HEK293 (cell line): ENCODE data around the gene ITGB1.

Experiments
- GLIS2 ChIP-seq: fragments of 450-650 bp; formaldehyde crosslinking; IDR thresholded peaks from 2 replicates; pipeline ENCODE4 v1.5.1; 2016; ENCODE audit warnings: missing biosample characterization, missing genetic modification characterization
- KLF17 ChIP-seq: fragments of 450-650 bp; formaldehyde crosslinking; IDR thresholded peaks from 2 replicates; pipeline ENCODE4 v1.5.1; 2016; ENCODE audit warnings: missing biosample characterization, missing genetic modification characterization
- OSR2 ChIP-seq: fragments of 450-650 bp; formaldehyde crosslinking; IDR thresholded peaks from 2 replicates; pipeline ENCODE4 v1.5.1; 2016; ENCODE audit warnings: missing biosample characterization, missing genetic modification characterization
- OVOL3 ChIP-seq: fragments of 450-650 bp; formaldehyde crosslinking; IDR thresholded peaks from 2 replicates; pipeline ENCODE4 v1.5.1; 2016; ENCODE audit warnings: missing biosample characterization, missing genetic modification characterization
- PATZ1 ChIP-seq: fragments of 450-650 bp; formaldehyde crosslinking; IDR thresholded peaks from 2 replicates; pipeline ENCODE4 v1.5.1; 2016; ENCODE audit warnings: missing biosample characterization, missing genetic modification characterization
- PRDM6 ChIP-seq: fragments of 450-650 bp; formaldehyde crosslinking; IDR thresholded peaks from 2 replicates; pipeline ENCODE4 v1.5.1; 2017; ENCODE audit warnings: missing biosample characterization, missing genetic modification characterization
- RBAK ChIP-seq: fragments of 450-650 bp; formaldehyde crosslinking; IDR thresholded peaks from 2 replicates; pipeline ENCODE4 v1.5.1; 2016; ENCODE audit warnings: missing biosample characterization, missing genetic modification characterization
- SP2 ChIP-seq: fragments of 450-650 bp; formaldehyde crosslinking; IDR thresholded peaks from 2 replicates; pipeline ENCODE4 v1.5.1; 2016; ENCODE audit warnings: missing biosample characterization, missing genetic modification characterization
- YY2 ChIP-seq: fragments of 450-650 bp; formaldehyde crosslinking; IDR thresholded peaks from 2 replicates; pipeline ENCODE4 v1.5.1; 2016; ENCODE audit warnings: missing biosample characterization, missing genetic modification characterization
- ZBTB17 ChIP-seq: fragments of 450-650 bp; formaldehyde crosslinking; IDR thresholded peaks from 2 replicates; pipeline ENCODE4 v1.5.1; 2016; ENCODE audit warnings: missing biosample characterization, missing genetic modification characterization
- ZFP37 ChIP-seq: fragments of 450-650 bp; formaldehyde crosslinking; IDR thresholded peaks from 2 replicates; pipeline ENCODE4 v1.5.1; 2016; ENCODE audit warnings: missing biosample characterization, missing genetic modification characterization
- ZIC2 ChIP-seq: fragments of 450-650 bp; formaldehyde crosslinking; IDR thresholded peaks from 2 replicates; pipeline ENCODE4 v1.5.1; 2016; ENCODE audit warnings: missing biosample characterization, missing genetic modification characterization
- ZNF169 ChIP-seq: fragments of 450-650 bp; formaldehyde crosslinking; IDR thresholded peaks from 2 replicates; pipeline ENCODE4 v1.5.1; 2016; ENCODE audit warnings: missing biosample characterization, missing genetic modification characterization
- ZNF2 ChIP-seq: fragments of 450-650 bp; formaldehyde crosslinking; IDR thresholded peaks from 2 replicates; pipeline ENCODE4 v1.5.1; 2016; ENCODE audit warnings: missing biosample characterization, missing genetic modification characterization
- ZNF223 ChIP-seq: fragments of 450-650 bp; formaldehyde crosslinking; IDR thresholded peaks from 2 replicates; pipeline ENCODE4 v1.5.1; 2016; ENCODE audit warnings: missing biosample characterization, missing genetic modification characterization
- ZNF501 ChIP-seq: fragments of 450-650 bp; formaldehyde crosslinking; IDR thresholded peaks from 2 replicates; pipeline ENCODE4 v1.5.1; 2016; ENCODE audit warnings: missing biosample characterization, missing genetic modification characterization
- ZNF544 ChIP-seq: fragments of 450-650 bp; formaldehyde crosslinking; IDR thresholded peaks from 2 replicates; pipeline ENCODE4 v1.5.0; 2017; ENCODE audit warnings: missing biosample characterization, missing genetic modification characterization
- ZNF561 ChIP-seq: fragments of 450-650 bp; IDR thresholded peaks from 2 replicates; pipeline ENCODE4 v1.5.1; 2018; ENCODE audit warnings: missing biosample characterization, missing genetic modification characterization, borderline replicate concordance
- ZNF571 ChIP-seq: fragments of 450-650 bp; formaldehyde crosslinking; IDR thresholded peaks from 2 replicates; pipeline ENCODE4 v1.5.0; 2017; ENCODE audit warnings: missing biosample characterization, missing genetic modification characterization
- ZNF610 ChIP-seq: fragments of 450-650 bp; formaldehyde crosslinking; IDR thresholded peaks from 2 replicates; pipeline ENCODE4 v1.5.1; 2016; ENCODE audit warnings: missing biosample characterization, missing genetic modification characterization, borderline replicate concordance
- ZNF629 ChIP-seq: fragments of 450-650 bp; formaldehyde crosslinking; IDR thresholded peaks from 2 replicates; pipeline ENCODE4 v1.5.1; 2017; ENCODE audit warnings: missing biosample characterization, missing genetic modification characterization
- ZNF747 ChIP-seq: fragments of 450-650 bp; formaldehyde crosslinking; IDR thresholded peaks from 2 replicates; pipeline ENCODE4 v1.5.1; 2016; ENCODE audit warnings: missing biosample characterization, missing genetic modification characterization
- ZNF830 ChIP-seq: fragments of 450-650 bp; IDR thresholded peaks from 2 replicates; pipeline ENCODE4 v1.5.0; 2018; ENCODE audit warnings: missing biosample characterization, missing genetic modification characterization, low read depth, mild to moderate bottlenecking, moderate library complexity
- ZSCAN16 ChIP-seq: fragments of 450-650 bp; formaldehyde crosslinking; IDR thresholded peaks from 2 replicates; pipeline ENCODE4 v1.5.1; 2016; ENCODE audit warnings: missing biosample characterization, missing genetic modification characterization
- ZSCAN30 ChIP-seq: fragments of 450-650 bp; IDR thresholded peaks from 2 replicates; pipeline ENCODE4 v1.5.1; 2018; ENCODE audit warnings: missing biosample characterization, mild to moderate bottlenecking, missing genetic modification characterization, moderate library complexity
- TF ChIP-seq, protein P1 (sequence below): fragments of 450-650 bp; formaldehyde crosslinking; IDR thresholded peaks from 2 replicates; pipeline ENCODE4 v1.5.1; 2016; ENCODE audit warnings: missing biosample characterization, missing genetic modification characterization
- TF ChIP-seq, protein P2 (sequence below): sonication (generic); formaldehyde crosslinking; IDR thresholded peaks from 2 replicates; pipeline ENCODE4 v1.8.1; 2022; ENCODE audit warnings: mild to moderate bottlenecking, moderate library complexity, missing genetic modification reagents
- TF ChIP-seq, protein P3 (sequence below): fragments of 450-650 bp; formaldehyde crosslinking; IDR thresholded peaks from 2 replicates; pipeline ENCODE4 v1.5.1; 2016; ENCODE audit warnings: missing biosample characterization, missing genetic modification characterization

Gene ITGB1

GRCh38 chr10:32980558-32981468 is 22.8 kb upstream of the ITGB1 start (continued):
- TF ChIP-seq GLIS2, result peak; percentile 98
- peak; percentile 99 for TF ChIP-seq ZBTB17 (tag by site-specific recombination)
- no peak for TF ChIP-seq ZNF169 (tag by site-specific recombination)
- TF ChIP-seq ZNF501 (tag by site-specific recombination), result peak; percentile 83
- TF ChIP-seq, protein P1, sequence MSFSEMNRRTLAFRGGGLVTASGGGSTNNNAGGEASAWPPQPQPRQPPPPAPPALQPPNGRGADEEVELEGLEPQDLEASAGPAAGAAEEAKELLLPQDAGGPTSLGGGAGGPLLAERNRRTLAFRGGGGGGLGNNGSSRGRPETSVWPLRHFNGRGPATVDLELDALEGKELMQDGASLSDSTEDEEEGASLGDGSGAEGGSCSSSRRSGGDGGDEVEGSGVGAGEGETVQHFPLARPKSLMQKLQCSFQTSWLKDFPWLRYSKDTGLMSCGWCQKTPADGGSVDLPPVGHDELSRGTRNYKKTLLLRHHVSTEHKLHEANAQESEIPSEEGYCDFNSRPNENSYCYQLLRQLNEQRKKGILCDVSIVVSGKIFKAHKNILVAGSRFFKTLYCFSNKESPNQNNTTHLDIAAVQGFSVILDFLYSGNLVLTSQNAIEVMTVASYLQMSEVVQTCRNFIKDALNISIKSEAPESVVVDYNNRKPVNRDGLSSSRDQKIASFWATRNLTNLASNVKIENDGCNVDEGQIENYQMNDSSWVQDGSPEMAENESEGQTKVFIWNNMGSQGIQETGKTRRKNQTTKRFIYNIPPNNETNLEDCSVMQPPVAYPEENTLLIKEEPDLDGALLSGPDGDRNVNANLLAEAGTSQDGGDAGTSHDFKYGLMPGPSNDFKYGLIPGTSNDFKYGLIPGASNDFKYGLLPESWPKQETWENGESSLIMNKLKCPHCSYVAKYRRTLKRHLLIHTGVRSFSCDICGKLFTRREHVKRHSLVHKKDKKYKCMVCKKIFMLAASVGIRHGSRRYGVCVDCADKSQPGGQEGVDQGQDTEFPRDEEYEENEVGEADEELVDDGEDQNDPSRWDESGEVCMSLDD (tag by site-specific recombination), result no peak
- TF ChIP-seq, protein P2, sequence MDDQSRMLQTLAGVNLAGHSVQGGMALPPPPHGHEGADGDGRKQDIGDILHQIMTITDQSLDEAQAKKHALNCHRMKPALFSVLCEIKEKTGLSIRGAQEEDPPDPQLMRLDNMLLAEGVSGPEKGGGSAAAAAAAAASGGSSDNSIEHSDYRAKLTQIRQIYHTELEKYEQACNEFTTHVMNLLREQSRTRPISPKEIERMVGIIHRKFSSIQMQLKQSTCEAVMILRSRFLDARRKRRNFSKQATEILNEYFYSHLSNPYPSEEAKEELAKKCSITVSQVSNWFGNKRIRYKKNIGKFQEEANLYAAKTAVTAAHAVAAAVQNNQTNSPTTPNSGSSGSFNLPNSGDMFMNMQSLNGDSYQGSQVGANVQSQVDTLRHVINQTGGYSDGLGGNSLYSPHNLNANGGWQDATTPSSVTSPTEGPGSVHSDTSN, result no peak
- no peak for TF ChIP-seq ZNF830 (tag by site-specific recombination)
- no peak for TF ChIP-seq ZNF571 (tag by site-specific recombination)
- TF ChIP-seq ZSCAN16 (tag by site-specific recombination), result no peak
- peak; percentile 57; the same call in 1 of the 2 replicates for TF ChIP-seq ZNF610
- peak; percentile 91 for TF ChIP-seq KLF17
- no peak for TF ChIP-seq YY2 (tag by site-specific recombination)
- no peak for TF ChIP-seq ZNF747 (tag by site-specific recombination)
- TF ChIP-seq ZNF223, result no peak
- TF ChIP-seq SP2 (tag by site-specific recombination), result peak; percentile 77
- TF ChIP-seq RBAK, result no peak
- TF ChIP-seq OSR2, result peak; percentile 60; the same call in 1 of the 2 replicates
- TF ChIP-seq PATZ1, result peak; percentile 95
- peak; percentile 67; the same call in 1 of the 2 replicates for TF ChIP-seq ZNF561 (tag by site-specific recombination)
- TF ChIP-seq ZSCAN30 (tag by site-specific recombination), result peak; percentile 53; the same call in 1 of the 2 replicates
- TF ChIP-seq PRDM6 (tag by site-specific recombination), result no peak
- peak; percentile 89 for TF ChIP-seq ZNF629 (tag by site-specific recombination)
- TF ChIP-seq OVOL3 (tag by site-specific recombination), result no peak
- TF ChIP-seq, protein P3, sequence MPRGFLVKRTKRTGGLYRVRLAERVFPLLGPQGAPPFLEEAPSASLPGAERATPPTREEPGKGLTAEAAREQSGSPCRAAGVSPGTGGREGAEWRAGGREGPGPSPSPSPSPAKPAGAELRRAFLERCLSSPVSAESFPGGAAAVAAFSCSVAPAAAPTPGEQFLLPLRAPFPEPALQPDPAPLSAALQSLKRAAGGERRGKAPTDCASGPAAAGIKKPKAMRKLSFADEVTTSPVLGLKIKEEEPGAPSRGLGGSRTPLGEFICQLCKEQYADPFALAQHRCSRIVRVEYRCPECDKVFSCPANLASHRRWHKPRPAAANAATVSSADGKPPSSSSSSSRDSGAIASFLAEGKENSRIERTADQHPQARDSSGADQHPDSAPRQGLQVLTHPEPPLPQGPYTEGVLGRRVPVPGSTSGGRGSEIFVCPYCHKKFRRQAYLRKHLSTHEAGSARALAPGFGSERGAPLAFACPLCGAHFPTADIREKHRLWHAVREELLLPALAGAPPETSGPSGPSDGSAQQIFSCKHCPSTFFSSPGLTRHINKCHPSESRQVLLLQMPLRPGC (tag by site-specific recombination), result 0 out of 2 replicates have a peak, but pooled peaks have one; percentile 11
- TF ChIP-seq ZNF544 (tag by site-specific recombination), result no peak
- TF ChIP-seq ZFP37, result 0 out of 2 replicates have a peak, but pooled peaks have one; percentile 64
- peak; percentile 60 for TF ChIP-seq ZIC2 (tag by site-specific recombination)
- TF ChIP-seq ZNF2 (tag by site-specific recombination), result peak; percentile 59; the same call in 1 of the 2 replicates
